ENCODE measurements around the gene PRRT1. TPM values are rescaled to one million over a fixed set of nuclear protein-coding genes. Genes with fewer than 3 reads are reported as not detected.

PRRT1 gene
- total RNA-seq, 2 donors from 2014 or later: 0.17 to 0.33 TPM

DNA sequence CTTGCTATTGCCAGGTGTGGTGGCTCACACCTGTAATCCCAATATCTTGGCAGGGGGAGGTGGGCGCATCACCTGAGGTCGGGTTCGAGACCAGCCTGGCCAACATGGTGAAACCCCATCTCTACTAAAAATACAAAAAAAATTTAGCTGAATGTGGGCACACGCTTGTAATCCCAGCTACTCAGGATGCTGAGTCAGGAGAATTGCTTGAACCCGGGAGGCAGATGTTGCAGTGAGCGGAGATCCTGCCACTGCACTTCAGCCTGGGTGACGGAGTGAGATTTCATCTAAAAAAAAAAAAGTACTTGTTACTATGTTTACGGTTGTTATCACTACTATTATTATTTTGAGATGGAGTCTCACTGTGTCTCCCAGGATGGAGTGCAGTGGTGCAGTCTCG is 5.2 kb upstream of the PRRT1 start:
- no peak overlapping the region for H3K27ac Mint-ChIP-seq
- H3K4me1 Mint-ChIP-seq (ENCODE audit: low read depth in 2 of 2): peaks cover 23 to 35% of the 10 kb centered on the region in 2 donors
- H3K27me3 Mint-ChIP-seq: no peaks in the 10 kb centered on the region
- no peak overlapping the region for H3K4me3 Mint-ChIP-seq
- ATAC-seq: no peak
- DNase-seq (ENCODE audit: low spot score): no peak
- peaks cover 13% of the 10 kb centered on the region for H3K36me3 Mint-ChIP-seq
- H3K9me3 Mint-ChIP-seq: no peaks in the 10 kb centered on the region

DNA sequence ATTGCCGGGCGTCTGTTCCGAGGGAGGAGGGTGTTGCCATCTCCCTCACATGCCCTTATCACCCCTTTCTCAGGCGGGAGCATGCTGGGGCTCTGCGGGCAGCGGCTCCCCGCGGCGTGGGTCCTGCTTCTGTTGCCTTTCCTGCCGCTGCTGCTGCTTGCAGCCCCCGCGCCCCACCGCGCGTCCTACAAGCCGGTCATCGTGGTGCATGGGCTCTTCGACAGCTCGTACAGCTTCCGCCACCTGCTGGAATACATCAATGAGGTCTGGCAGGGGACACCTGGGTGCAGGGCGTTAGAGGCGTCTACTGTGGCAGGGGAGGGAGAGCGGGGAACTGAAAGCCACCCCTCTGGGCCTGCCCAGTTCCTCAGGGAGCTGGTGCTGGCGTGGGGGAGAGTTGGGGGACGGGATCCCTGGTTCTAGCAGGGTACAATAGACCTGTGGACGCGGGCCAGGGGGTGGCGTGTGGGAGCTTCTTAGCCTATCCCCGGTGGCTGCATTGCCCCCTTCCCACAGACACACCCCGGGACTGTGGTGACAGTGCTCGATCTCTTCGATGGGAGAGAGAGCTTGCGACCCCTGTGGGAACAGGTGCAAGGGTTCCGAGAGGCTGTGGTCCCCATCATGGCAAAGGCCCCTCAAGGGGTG is 2.9 kb upstream of the PRRT1 start:
- ATAC-seq (peak; percentile 82), DNase-seq (ENCODE audit: low spot score) (peak; percentile 65)
- Mint-ChIP-seq H3K36me3 (peaks cover 13% of the 10 kb centered on the region), H3K27me3 (peaks cover 15 to 20% of the 10 kb centered on the region in 2 donors), H3K4me3 (peak overlapping the region; percentile 99), H3K9me3 (no peaks in the 10 kb centered on the region), H3K4me1 (ENCODE audit: low read depth in 2 of 2) (peaks cover 36 to 49% of the 10 kb centered on the region in 2 donors), H3K27ac (peak overlapping the region; percentile 79 to 92)

DNA sequence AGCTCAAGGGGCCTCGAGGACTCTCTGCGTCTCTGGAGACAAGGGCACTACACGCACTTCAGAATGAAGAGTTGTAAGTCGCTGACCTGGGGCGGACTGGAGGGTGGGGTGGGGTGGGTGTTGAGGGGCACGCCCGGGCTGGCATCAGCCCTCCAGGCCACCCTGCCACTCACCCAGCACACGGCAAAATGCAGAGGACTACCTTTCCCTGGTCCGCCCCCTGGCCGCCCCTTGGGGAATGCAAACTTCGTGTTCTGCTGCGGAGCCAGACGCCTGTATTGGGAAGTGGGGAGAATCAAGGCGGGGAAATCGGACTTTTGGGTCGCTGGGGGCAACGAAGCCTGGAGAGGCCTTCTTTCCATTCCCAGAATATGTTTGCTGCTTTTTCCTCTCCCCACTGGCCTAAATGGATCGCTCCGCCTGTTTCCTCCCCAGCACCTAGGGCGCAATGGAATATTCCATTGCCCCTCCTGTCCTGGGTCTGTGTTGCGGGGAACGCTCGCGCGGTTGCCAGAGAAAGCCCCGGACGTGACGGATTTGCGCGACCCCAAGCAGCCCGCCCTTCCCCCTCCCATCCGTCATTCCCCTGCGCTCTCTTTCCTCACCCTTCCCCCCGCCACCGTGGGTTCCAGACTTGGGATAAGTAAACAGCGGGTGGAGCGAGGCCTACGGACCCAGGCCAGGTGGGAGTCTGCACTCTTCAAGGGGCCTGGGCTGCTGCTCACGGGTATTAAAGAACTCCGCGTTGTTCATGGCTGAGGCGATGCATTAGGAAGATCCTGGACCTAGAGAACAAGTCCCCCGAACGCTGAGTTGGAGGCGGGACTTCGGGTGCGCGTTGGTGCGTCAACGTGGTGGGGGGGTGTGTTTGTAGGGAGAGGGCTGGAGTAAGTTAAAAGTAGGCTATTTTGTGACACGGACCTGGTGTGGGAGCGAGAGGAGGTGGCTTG is 2.1 kb upstream of the PRRT1 start, which contains the start of gene PPT2:
Gene PPT2 (plus strand): TSS at position 578 of the 950 bp plus-strand sequence. CDS start 454 bp downstream, outside the sequence.
- peaks cover 18 to 22% of the 10 kb centered on the region in 2 donors for H3K27me3 Mint-ChIP-seq
- H3K36me3 Mint-ChIP-seq: peaks cover 13% of the 10 kb centered on the region
- DNase-seq (ENCODE audit: low spot score) (peak; percentile 84), ATAC-seq (peak; percentile 84 to 86)
- peaks cover 39 to 52% of the 10 kb centered on the region in 2 donors for H3K4me1 Mint-ChIP-seq (ENCODE audit: low read depth in 2 of 2)
- H3K4me3 Mint-ChIP-seq: peak within 1 kb of the TSS; percentile 99
- peak within 1 kb of the TSS; percentile 79 to 92 for H3K27ac Mint-ChIP-seq
- H3K9me3 Mint-ChIP-seq: no peaks in the 10 kb centered on the region

DNA sequence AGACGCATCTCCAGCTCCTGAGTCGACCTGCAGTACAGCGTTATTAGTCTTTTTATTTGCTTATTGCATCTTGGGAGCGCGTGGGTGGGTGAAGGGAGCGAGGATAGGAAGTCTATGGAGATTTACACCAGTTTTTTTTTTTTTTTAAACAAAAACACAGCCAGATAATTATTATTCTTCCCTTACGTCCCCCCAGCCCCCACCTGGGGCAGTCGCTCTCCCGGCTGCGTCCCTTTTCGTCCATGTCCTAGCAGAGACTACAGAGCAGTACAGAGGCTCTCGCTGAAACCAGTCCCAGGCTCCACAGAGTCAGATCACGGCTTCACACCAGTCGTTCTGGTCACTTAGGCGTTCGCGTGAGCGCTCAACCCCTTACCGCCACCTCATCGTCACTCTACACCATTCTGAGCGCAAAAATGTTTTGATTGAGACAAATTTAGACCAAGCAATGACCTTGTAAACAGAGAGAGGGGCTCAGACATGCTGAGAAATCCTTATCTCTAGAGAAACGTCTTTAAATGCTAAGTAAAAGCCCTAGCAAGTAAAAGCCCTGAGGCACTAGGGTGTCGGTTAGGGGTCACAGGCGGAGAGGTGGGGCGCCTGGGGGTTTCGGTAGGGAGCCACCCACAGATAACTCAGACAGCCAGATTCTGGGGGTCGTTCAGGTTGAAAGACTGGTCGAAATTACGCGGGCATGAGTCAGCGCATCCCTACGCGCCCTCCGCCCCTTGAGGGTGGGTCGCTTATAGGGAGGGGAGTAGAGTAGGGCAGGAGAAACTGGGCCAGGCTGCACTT is 1.2 kb upstream of the PRRT1 start:
- DNase-seq (ENCODE audit: low spot score): no peak

DNA sequence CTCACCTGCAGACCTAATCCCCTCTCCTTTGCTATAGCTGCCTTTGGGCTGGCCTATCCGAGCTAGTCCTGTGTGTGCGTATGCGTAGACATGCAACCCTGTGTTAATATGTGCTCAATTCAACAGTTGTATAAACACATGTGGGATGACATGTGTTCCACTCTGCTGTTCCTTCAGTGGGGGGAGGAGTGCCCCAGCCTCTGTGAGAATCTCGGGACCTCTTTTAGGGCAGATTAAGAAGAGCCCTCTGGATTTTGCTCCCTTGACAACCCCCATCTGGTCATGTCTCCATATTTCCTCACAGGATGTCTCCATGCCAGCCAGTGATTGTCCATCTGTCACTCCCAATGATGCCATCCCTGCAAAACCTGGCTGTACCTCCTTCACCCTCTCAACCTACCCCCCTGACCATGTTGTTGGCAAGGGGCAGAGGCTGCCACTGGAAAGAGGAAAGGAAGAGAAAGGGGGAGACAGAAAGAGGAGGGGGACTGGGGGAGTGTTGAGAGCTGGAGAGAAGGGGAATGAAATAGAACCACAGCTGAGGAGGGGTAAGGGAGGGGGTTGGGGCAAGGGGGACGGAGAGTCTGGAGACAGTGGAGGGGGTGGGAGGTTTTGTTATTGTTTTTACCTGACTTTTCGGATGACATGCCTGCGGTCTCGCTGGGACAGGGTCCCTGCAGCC is 417 bp downstream of the PRRT1 start:
- H3K27ac Mint-ChIP-seq: peak overlapping the region in 1 of 2 donors; percentile 34

More for the DNA sequence above, 1.2 kb upstream of the PRRT1 start:
- Mint-ChIP-seq H3K4me3 (peak overlapping the region; percentile 99), H3K9me3 (no peaks in the 10 kb centered on the region), H3K4me1 (ENCODE audit: low read depth in 2 of 2) (peaks cover 48 to 61% of the 10 kb centered on the region in 2 donors), H3K27me3 (peaks cover 26 to 31% of the 10 kb centered on the region in 2 donors), H3K36me3 (peaks cover 7% of the 10 kb centered on the region), H3K27ac (peak overlapping the region; percentile 76 to 79)
- no peak for ATAC-seq

DNA sequence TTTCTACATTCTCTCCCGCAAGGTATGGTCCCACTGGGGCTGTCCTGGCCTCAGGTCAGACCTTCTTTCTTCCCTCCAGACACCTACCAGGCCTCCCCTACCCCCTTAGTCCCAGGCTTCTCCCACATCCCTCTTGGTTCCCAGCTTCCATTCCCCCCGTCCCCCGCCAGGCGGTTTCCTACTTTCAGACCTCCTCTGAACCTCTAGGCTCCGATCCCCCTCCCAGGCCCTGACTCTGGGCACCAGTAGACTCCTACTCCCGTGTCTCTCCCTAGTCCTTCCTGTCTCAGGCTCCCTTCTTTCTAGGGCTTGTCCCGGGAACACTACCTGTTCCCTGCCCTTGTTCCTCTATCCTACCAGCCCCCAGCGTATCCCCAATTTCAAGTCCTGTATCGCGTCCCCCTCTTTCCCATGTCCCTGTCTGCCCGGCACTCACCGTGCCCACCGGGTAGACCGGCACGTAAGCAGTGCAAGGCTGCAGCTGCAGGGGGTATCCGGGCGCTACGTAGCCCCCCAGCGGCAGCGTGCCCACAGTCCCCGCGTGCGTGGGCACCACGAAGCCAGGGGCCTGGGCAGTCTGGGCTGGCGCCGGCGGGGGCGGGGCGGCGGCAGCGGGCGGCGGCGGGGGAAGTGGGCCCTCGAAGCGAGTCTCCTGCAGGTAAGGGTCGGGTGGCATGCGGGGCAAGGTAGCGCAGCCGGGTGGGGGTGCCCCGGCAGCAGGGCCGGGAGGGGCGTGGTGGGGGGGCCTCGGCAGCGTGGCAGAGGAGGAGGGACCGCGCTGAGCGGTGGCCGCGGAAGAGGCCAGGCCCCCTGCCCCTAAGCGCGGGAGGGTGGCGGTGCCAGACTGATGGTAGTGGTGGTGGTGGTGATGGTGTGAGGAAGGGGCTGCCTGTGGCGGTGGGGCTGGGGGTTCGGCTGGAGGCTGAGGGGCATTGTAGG is 1.5 kb downstream of the PRRT1 start:
- Mint-ChIP-seq H3K4me3 (peak overlapping the region; percentile 50), H3K27me3 (peaks cover 35 to 43% of the 10 kb centered on the region in 2 donors), H3K27ac (peak overlapping the region in 1 of 2 donors; percentile 2), H3K4me1 (ENCODE audit: low read depth in 2 of 2) (peaks cover 45 to 62% of the 10 kb centered on the region in 2 donors), H3K9me3 (no peaks in the 10 kb centered on the region), H3K36me3 (no peaks in the 10 kb centered on the region)
- no peak for DNase-seq (ENCODE audit: low spot score)
- ATAC-seq: no peak

More for the DNA sequence above, 417 bp downstream of the PRRT1 start:
- Mint-ChIP-seq H3K4me1 (ENCODE audit: low read depth in 2 of 2) (peaks cover 51 to 64% of the 10 kb centered on the region in 2 donors), H3K27me3 (peaks cover 32 to 35% of the 10 kb centered on the region in 2 donors), H3K9me3 (no peaks in the 10 kb centered on the region), H3K4me3 (peak overlapping the region; percentile 28), H3K36me3 (no peaks in the 10 kb centered on the region)
- ATAC-seq (no peak), DNase-seq (ENCODE audit: low spot score) (no peak)

DNA sequence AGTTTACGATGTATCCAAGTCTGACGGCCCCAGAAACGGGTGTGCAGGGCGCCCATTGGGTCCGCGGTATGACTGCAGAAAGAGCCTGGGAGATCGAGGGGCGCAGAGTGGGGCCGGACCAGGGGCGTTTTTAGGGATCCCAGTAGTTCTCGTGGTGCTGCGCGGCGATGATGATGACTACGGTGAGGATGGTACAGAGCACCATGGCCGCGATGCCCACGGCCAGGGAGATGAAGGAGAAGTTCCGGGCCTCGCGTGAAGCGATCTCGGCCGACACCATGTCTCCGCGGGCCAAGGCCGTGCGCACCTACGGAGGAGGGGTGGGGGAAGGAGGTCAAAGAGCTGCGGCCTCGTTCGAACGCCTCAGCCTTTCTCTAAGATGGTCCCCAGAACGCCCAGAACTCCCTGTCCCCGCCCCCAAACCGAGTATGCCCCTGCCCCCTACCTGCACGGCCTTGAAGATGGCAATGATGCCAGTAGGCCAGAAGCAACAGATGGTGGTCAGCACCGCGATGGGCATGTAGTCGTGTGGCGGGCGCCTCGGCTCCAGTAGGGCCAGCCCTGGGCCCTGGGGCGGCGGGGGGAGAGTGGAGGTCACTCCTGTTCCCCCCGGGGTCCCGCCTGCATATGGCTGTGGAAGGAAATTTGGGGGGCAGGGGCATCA is 2.5 kb downstream of the PRRT1 start:
- peak overlapping the region; percentile 51 to 80 for H3K27ac Mint-ChIP-seq
- H3K9me3 Mint-ChIP-seq: no peaks in the 10 kb centered on the region
- peaks cover 36 to 52% of the 10 kb centered on the region in 2 donors for H3K4me1 Mint-ChIP-seq (ENCODE audit: low read depth in 2 of 2)
- peaks cover 35 to 43% of the 10 kb centered on the region in 2 donors for H3K27me3 Mint-ChIP-seq
- ATAC-seq (peak; percentile 22 to 40), DNase-seq (ENCODE audit: low spot score) (no peak)
- H3K36me3 Mint-ChIP-seq: no peaks in the 10 kb centered on the region
- H3K4me3 Mint-ChIP-seq: peak overlapping the region; percentile 85

DNA sequence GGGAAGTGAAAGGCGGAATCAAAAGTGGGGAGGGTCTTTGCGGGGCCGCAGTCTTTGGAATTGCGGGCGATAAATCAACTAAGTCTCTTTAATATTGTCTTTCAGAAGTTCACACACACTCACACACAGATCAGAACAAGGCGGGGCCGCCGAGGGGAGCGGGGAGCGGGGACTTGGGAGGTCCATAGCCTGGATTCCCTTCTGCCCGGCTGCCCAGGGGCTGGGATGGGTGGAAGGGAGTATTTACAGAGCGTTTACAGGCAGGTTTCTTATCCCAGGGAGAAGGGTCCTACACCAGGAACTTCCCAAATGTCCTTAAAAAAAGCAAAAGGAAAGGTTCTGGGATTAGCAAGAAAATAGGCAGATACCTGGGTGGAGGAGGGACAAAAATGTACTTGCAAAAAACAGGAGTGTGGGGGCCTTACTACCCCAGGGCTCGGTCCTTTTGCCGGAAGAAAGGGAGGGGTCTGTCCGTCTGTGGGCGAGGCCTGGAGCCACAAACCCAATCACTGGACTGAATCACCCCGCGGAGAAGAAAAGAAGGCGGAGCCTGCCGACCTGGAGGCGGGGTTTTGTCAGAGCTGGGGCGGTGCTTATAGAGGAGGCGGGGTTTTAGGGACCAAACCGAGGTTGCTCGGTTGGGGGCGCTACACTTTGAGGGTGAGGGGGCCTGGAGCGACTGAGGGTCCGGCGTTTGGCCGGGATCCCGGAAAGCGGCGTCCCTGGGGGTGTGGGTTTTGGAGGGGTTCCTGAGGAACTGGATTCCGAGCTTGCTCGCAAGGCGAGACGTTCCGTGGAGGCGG is 3.2 kb downstream of the PRRT1 start:
- DNase-seq (ENCODE audit: low spot score) (peak; percentile 82), ATAC-seq (peak; percentile 90 to 95)
- Mint-ChIP-seq H3K36me3 (no peaks in the 10 kb centered on the region), H3K9me3 (no peaks in the 10 kb centered on the region), H3K27ac (peak overlapping the region; percentile 51 to 80), H3K4me1 (ENCODE audit: low read depth in 2 of 2) (peaks cover 32 to 46% of the 10 kb centered on the region in 2 donors), H3K4me3 (peak overlapping the region; percentile 85), H3K27me3 (peaks cover 35 to 43% of the 10 kb centered on the region in 2 donors)

GRCh38 chr6:32147401-32148132 is 4.2 kb downstream of the PRRT1 start:
- Mint-ChIP-seq H3K9me3 (no peaks in the 10 kb centered on the region), H3K4me3 (peak overlapping the region; percentile 85), H3K4me1 (ENCODE audit: low read depth in 2 of 2) (peaks cover 32 to 40% of the 10 kb centered on the region in 2 donors), H3K27me3 (peaks cover 35 to 43% of the 10 kb centered on the region in 2 donors), H3K36me3 (no peaks in the 10 kb centered on the region), H3K27ac (peak overlapping the region in 1 of 2 donors; percentile 51)
- no peak for ATAC-seq
- no peak for DNase-seq (ENCODE audit: low spot score)

- no peak for ATAC-seq
- no peak overlapping the region for H3K27ac Mint-ChIP-seq
- peaks cover 32 to 36% of the 10 kb centered on the region in 2 donors for H3K4me1 Mint-ChIP-seq (ENCODE audit: low read depth in 2 of 2)
- DNase-seq (ENCODE audit: low spot score): no peak
- H3K27me3 Mint-ChIP-seq: peaks cover 40 to 51% of the 10 kb centered on the region in 2 donors
- no peaks in the 10 kb centered on the region for H3K36me3 Mint-ChIP-seq
- H3K9me3 Mint-ChIP-seq: no peaks in the 10 kb centered on the region
- H3K4me3 Mint-ChIP-seq: no peak overlapping the region
Measured at GRCh38 chr6:32146687-32147086, 5.1 kb downstream of the PRRT1 start.
